GM18508 (cell line): Measurements from ENCODE around the gene CDH23.

ENCODE experiments used
- ATAC-seq: cut with Tn5 transposase; IDR thresholded peaks from one replicate; pipeline ENCODE4 v1.9.1; 2021; ENCODE audit warnings: moderate number of reproducible peaks; ENCODE audit not compliant: insufficient read depth, unreplicated experiment

CDH23 gene

GRCh38 chr10:71608819-71609768 lies 212.4 kb downstream of the CDH23 start:
- no peak for ATAC-seq

DNA sequence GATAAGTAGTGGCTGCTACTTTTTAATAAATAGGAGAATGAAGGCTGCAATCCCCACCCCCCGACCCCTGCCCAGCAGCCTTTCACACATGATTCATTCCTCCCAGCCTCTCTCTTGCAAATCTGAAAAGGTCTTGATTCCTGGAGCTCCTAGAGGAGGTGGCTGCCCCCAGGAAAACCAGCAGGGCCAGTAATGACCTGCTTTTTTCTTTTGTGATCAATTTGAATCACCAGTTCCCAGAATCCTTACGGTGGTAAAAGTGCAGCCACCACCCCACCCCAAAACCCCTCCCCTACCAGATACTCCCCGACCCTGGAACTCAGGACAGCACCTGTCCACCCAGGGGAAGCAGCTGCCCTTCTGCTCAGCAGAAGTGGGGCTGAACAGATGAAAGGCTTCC lies 213.9 kb downstream of the CDH23 start:
- ATAC-seq, result no peak

GRCh38 chr10:71611131-71611530 lies 214.4 kb downstream of the CDH23 start:
- no peak for ATAC-seq

GRCh38 chr10:71611709-71612422 lies 215.1 kb downstream of the CDH23 start:
- ATAC-seq, result no peak

DNA sequence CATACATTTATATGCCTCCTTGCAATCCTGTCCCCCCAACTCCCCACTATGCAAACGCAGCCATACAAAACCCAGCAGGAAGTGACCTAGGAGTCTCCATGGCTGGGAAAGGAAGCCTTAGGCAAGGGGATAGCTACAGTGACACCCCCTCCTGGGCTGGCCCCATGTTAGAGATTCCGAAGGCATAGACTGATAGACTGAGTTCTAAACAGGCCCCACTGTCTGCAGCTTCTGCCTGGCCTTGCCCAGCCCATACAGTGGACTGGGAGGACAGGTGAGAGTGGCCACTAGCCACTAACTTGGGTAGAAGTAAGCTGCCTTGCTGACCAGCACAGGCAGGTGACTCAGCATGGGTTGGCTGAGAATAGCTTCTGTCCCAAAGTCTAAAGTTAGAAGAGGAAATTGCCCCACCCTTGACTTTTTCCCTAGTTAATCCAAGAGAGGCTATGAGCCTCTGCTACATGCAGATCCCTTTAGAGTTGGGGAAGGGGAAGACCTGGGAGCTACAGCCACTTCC lies 216.6 kb downstream of the CDH23 start:
- no peak for ATAC-seq

DNA sequence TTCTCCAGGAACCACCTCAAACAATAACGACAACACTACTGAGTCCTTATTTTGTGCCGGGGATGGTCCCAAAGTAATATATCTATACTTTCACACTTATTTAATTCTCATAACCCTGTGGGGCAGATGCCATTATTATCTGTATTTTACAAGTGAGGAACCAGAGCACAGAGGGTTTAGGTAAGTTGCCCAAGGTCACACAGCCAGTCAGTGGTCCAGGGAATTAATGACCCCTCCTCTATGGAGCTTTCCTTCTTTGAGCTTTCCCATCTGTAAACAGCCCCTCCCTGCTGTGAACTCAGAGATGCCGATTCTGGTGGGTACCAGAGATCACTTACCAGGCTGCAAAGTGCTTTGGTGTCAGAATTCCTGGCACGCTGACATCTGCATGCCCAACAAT lies 217.2 kb downstream of the CDH23 start:
- ATAC-seq, result no peak

GRCh38 chr10:71614946-71615345 lies 218.2 kb downstream of the CDH23 start:
- ATAC-seq, result no peak

- ATAC-seq, result no peak
Measured at GRCh38 chr10:71615538-71616329, 219.0 kb downstream of the CDH23 start.

- no peak for ATAC-seq
Measured at GRCh38 chr10:71616817-71617654, 220.3 kb downstream of the CDH23 start.

- ATAC-seq, result no peak
Measured at GRCh38 chr10:71618176-71618575, 221.5 kb downstream of the CDH23 start.

DNA sequence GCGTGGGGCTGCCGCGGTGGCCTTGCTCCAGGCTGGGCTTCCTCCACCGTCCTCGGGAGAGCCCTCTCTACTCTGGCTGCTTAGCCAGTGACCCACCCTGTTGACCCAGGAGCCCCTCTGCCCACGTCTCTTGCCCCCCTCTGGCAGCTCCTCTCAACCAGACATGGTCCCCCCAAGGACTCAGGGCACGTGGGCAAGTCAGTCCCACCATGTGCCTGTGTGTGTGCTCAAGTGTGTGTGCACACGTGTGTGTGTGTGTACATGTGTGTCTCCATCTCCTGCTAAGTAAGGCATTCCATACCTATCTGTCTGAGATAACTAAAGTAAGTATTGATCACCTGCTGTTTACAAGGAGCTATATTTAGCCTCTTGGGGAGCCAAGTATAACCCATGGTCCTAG lies 221.9 kb downstream of the CDH23 start:
- no peak for ATAC-seq

DNA sequence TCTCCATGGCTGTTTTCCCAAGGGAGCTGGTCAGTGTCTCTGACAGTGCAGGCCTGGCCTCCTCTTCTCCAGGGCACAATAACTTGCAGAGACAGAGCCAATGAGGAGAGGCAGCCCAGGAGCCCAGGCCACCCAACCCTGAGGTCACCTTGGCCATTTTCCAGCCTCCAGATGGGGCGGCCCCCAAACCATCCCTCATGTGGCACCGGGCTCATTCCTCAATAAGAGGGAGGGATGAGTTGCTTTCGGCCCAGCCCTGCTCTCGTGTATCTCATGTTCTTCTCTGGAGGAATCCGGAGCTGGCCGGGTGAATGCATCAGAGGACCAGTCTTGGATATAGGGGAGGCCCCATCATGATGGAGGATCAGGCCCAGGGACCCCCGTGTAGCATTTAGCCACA lies 223.9 kb downstream of the CDH23 start:
- no peak for ATAC-seq

DNA sequence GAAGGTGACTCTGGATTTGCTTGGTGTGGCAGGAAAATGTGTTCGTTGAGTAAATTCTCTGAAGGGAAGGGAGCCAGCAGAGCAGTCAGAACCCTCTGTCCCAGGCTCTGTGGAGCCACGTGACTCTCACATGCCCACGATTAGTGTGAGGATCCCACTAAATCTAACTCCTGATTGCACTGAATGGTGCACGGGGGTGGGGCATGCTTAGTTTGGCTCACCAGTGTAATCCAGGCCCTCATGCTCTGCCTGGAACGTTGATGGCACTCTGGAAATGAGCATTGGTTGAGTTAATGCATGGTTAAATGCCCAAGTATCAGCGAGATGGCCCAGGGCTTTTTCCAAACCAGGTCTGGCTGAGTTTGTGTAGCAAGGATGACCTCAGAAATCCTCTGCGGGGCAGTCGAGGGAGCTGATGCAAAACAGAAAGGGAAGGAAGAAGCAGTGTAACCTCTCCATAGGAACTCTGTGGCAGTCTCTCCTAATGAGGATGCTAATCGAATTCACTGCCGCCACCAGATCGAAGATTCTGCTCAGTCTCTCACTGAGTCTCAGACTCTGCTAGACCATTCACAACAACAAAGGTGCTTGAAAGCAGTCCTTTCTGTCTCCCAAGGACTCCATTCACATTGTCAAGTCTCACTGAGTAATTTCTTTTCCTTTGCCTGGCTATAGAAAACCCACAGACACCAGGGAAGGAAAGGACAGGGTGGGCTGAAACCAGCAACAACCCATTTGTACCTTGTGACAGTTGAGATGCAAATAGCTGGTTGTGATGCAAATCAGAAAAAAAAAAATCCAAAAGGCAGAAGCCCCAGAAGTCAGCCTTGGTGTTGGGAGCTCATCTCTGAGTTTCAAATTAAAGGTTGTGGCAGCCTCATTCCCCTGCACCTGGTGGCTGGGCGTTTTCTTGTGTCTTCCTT lies 224.8 kb downstream of the CDH23 start:
- ATAC-seq, result no peak

- no peak for ATAC-seq
Measured at GRCh38 chr10:71622154-71622526, 225.4 kb downstream of the CDH23 start.

DNA sequence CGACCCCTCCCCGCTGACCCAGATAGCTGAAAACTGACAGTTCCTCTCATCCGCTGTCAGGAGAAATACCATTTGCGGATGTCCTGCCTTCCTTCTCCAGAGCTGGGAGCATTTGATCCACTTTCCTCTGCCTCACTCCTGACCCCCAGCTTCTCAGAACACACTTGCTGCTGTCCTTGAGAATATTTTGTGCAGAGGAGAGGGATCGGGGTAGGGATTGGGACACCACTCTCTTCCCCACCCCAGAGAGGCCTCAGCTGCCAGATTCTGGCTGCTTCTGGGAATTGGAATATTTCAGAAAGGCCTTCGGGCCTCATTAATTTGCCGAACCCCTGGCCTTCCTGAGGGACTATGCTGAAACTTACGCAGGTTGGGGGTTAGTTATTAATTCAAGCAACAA lies 225.9 kb downstream of the CDH23 start:
- ATAC-seq, result no peak

- ATAC-seq, result no peak
Measured at GRCh38 chr10:71623098-71623985, 226.6 kb downstream of the CDH23 start.

- no peak for ATAC-seq
Measured at GRCh38 chr10:71623986-71624291, 227.2 kb downstream of the CDH23 start.
